CD4-positive, alpha-beta T cell treated with Interleukin-15 for 1 hour (primary cell): ENCODE measurements around the gene NUMB.

ENCODE experiments used
- DNase-seq: peaks from one replicate; pipeline ENCODE4 v3.0.0-alpha.2; 2020

The NUMB gene

GRCh38 chr14:73241481-73242165 is 216.7 kb downstream of the NUMB start:
- no peak for DNase-seq

- DNase-seq = peak; percentile 39
These were observed 217.4 kb downstream of the NUMB start for GRCh38 chr14:73240816-73241480.

GRCh38 chr14:73239393-73240241 is 218.7 kb downstream of the NUMB start:
- no peak for DNase-seq

- no peak for DNase-seq
These were observed 219.4 kb downstream of the NUMB start for GRCh38 chr14:73238941-73239340.

- DNase-seq = no peak
These were observed 219.9 kb downstream of the NUMB start for GRCh38 chr14:73238424-73238852.

- DNase-seq = no peak
These were observed 220.4 kb downstream of the NUMB start for GRCh38 chr14:73237786-73238423.

- peak; percentile 29 for DNase-seq
These were observed 221.0 kb downstream of the NUMB start, which contains the start of gene PAPLN for GRCh38 chr14:73237219-73237785. Gene PAPLN, plus strand, starts transcription at chr14:73237506. Its CDS starts 2,273 bp downstream, at chr14:73239779.

- no peak for DNase-seq
These were observed 221.6 kb downstream of the NUMB start for GRCh38 chr14:73236752-73237218.

GRCh38 chr14:73236157-73236556 is 222.2 kb downstream of the NUMB start:
- no peak for DNase-seq

GRCh38 chr14:73235531-73236155 is 222.7 kb downstream of the NUMB start:
- no peak for DNase-seq

GRCh38 chr14:73234586-73235394 is 223.6 kb downstream of the NUMB start:
- no peak for DNase-seq

GRCh38 chr14:73234029-73234428 is 224.3 kb downstream of the NUMB start:
- DNase-seq = no peak

- no peak for DNase-seq
These were observed 224.8 kb downstream of the NUMB start for GRCh38 chr14:73233564-73233963.

GRCh38 chr14:73232984-73233383 is 225.4 kb downstream of the NUMB start:
- DNase-seq = no peak

GRCh38 chr14:73231981-73232851 is 226.1 kb downstream of the NUMB start:
- DNase-seq = no peak

- DNase-seq = no peak
These were observed 228.3 kb downstream of the NUMB start for GRCh38 chr14:73230051-73230450.

GRCh38 chr14:73227812-73228781 is 230.2 kb downstream of the NUMB start:
- no peak for DNase-seq

- DNase-seq = no peak
These were observed 232.8 kb downstream of the NUMB start for GRCh38 chr14:73225496-73225895.
